CD4-positive, alpha-beta T cell treated with Interleukin-17A for 4 hours (primary cell): ENCODE measurements around the gene EPAS1.

ENCODE experiments used
- DNase-seq: peaks from one replicate; pipeline ENCODE4 v3.0.0-alpha.2; 2020; ENCODE audit warnings: mixed read lengths

The EPAS1 gene

GRCh38 chr2:46296840-46297545 lies at the start of gene EPAS1:
TSS of gene EPAS1 (plus strand) at chr2:46297407. CDS start at chr2:46297912, 505 bp downstream.
- DNase-seq = peak; percentile 87

GRCh38 chr2:46248171-46248570 lies 49.0 kb upstream of the EPAS1 start:
- DNase-seq = no peak

GRCh38 chr2:46249654-46250053 lies 47.6 kb upstream of the EPAS1 start:
- DNase-seq = no peak

GRCh38 chr2:46252891-46253659 lies 44.1 kb upstream of the EPAS1 start:
- DNase-seq = no peak

GRCh38 chr2:46254474-46254873 lies 42.7 kb upstream of the EPAS1 start:
- DNase-seq = no peak

- no peak for DNase-seq
Measured at GRCh38 chr2:46256563-46257142, 40.6 kb upstream of the EPAS1 start.

GRCh38 chr2:46257476-46257875 lies 39.7 kb upstream of the EPAS1 start:
- DNase-seq = no peak

GRCh38 chr2:46257980-46258379 lies 39.2 kb upstream of the EPAS1 start:
- no peak for DNase-seq

- no peak for DNase-seq
Measured at GRCh38 chr2:46258937-46259776, 38.0 kb upstream of the EPAS1 start.

GRCh38 chr2:46259777-46260168 lies 37.4 kb upstream of the EPAS1 start:
- DNase-seq = no peak

GRCh38 chr2:46260305-46260704 lies 36.9 kb upstream of the EPAS1 start:
- DNase-seq = no peak

GRCh38 chr2:46262248-46262938 lies 34.8 kb upstream of the EPAS1 start:
- no peak for DNase-seq

- DNase-seq = no peak
Measured at GRCh38 chr2:46263347-46263746, 33.9 kb upstream of the EPAS1 start.

- DNase-seq = no peak
Measured at GRCh38 chr2:46264447-46264846, 32.8 kb upstream of the EPAS1 start.

- no peak for DNase-seq
Measured at GRCh38 chr2:46266134-46266533, 31.1 kb upstream of the EPAS1 start.

- DNase-seq = no peak
Measured at GRCh38 chr2:46267616-46268015, 29.6 kb upstream of the EPAS1 start.

- DNase-seq = no peak
Measured at GRCh38 chr2:46268196-46268595, 29.0 kb upstream of the EPAS1 start.

GRCh38 chr2:46269001-46269400 lies 28.2 kb upstream of the EPAS1 start:
- no peak for DNase-seq

GRCh38 chr2:46269544-46270273 lies 27.5 kb upstream of the EPAS1 start:
- no peak for DNase-seq

GRCh38 chr2:46270384-46270783 lies 26.8 kb upstream of the EPAS1 start:
- no peak for DNase-seq

- DNase-seq = no peak
Measured at GRCh38 chr2:46273225-46273863, 23.9 kb upstream of the EPAS1 start.
